GM23338 (cell line): ENCODE measurements around the gene P4HTM.

Experiments used
- CREB1 ChIP-seq: fragments of 250-450 bp; sonication (Bioruptor Pico); IDR thresholded peaks from 2 replicates; pipeline ENCODE4 v1.5.0; 2020; ENCODE audit warnings: low read depth, mild to moderate bottlenecking, moderate library complexity
- CTCF ChIP-seq, 2 experiments: fragments of 200-600 bp in 1 of 2; sonication (generic) in 1 of 2; conservative IDR thresholded peaks; 2 replicates each; pipeline versions ENCODE4 v1.5.1 to v1.6.1; 2016 to 2017; ENCODE audit warnings: antibody characterized with exemption in 2 of 2, low read depth in 2 of 2, mild to moderate bottlenecking in 2 of 2, moderate library complexity in 1 of 2
- EZH2 ChIP-seq: fragments of 200-600 bp; sonication (generic); IDR thresholded peaks from one replicate; pipeline ENCODE4 v1.8.0; 2017; ENCODE audit warnings: antibody characterized with exemption, mild to moderate bottlenecking, low read depth; ENCODE audit not compliant: unreplicated experiment
- REST ChIP-seq: IDR thresholded peaks from one replicate; pipeline ENCODE4 v1.6.1; 2018; ENCODE audit warnings: antibody characterized with exemption; ENCODE audit not compliant: unreplicated experiment
- ZNF331 ChIP-seq: fragments of 250-450 bp; sonication (Bioruptor Pico); IDR thresholded peaks from 2 replicates; pipeline ENCODE4 v1.5.0; 2020; ENCODE audit warnings: low read depth, mild to moderate bottlenecking, moderate library complexity

GRCh38 chr3:48997102-48997635 is 7.1 kb downstream of the P4HTM start:
- TF ChIP-seq CTCF (conservative IDR thresholded peaks at IDR 0.05; ENCODE audit: low read depth in 2 of 2) (0 out of 4 replicates have a peak, but pooled peaks have one; percentile 18 to 19), CREB1 (CRISPR knock-in tag) (no peak), EZH2 (no peak), REST (no peak), ZNF331 (no peak)
